Prostate gland (tissue), 2 donors: ENCODE results near the gene ALDH1B1. TPM values are rescaled to one million over a fixed set of nuclear protein-coding genes. Genes with fewer than 3 reads are reported as not detected.

ENCODE experiments used
- DNase-seq: peaks from one replicate; pipeline ENCODE4 v3.0.0-alpha.2; 2019; ENCODE audit warnings: low spot score
- H3K27ac ChIP-seq, 2 donors: fragments of 200-600 bp; sonication (generic); 2 replicates each; pipeline ENCODE4 v1.5.1; 2017 to 2019
- H3K27me3 ChIP-seq: fragments of 200-600 bp; sonication (generic); replicated peaks from 2 replicates; pipeline ENCODE4 v1.5.1; 2019; ENCODE audit not compliant: insufficient read depth
- H3K36me3 ChIP-seq, 2 donors: fragments of 200-600 bp; sonication (generic); 1 replicate in 1 of 2; 2 replicates in 1 of 2; pipeline versions ENCODE4 v1.5.1 to v1.8.1; 2017 to 2019
- H3K4me1 ChIP-seq: fragments of 200-600 bp; sonication (generic); replicated peaks from 2 replicates; pipeline ENCODE4 v1.5.1; 2019
- H3K4me3 ChIP-seq, 2 donors: fragments of 200-600 bp; sonication (generic); 2 replicates each; pipeline ENCODE4 v1.5.1; 2017 to 2019
- H3K9me3 ChIP-seq: fragments of 200-600 bp; sonication (generic); 2 replicates; pipeline ENCODE4 v1.5.1; 2017
- POLR2A ChIP-seq: fragments of 450-650 bp; IDR thresholded peaks from one replicate; pipeline ENCODE4 v1.6.1; 2016; ENCODE audit warnings: antibody characterized with exemption, mild to moderate bottlenecking
- POLR2AphosphoS5 ChIP-seq: sonication (generic); formaldehyde crosslinking; IDR thresholded peaks from one replicate; pipeline ENCODE4 v1.6.1; 2017; ENCODE audit warnings: antibody characterized with exemption
- WGBS: methylation state at CpG from one replicate; pipeline ENCODE4 v1.1.5; 2018; 5-methylcytosine and 5-hydroxymethylcytosine counted together
- intact Hi-C: fragments of 100-400 bp; cut with DNase I; formaldehyde crosslinking; loops from one replicate; pipeline ENCODE4 v1.14.2; 2022
- total RNA-seq, 2 donors: library from RNA; depleted of rRNA; stranded (reverse); fragments of >200 nt; gene quantifications; one replicate each; pipeline ENCODE4 v1.1.0, GENCODE V29; 2016
- TF ChIP-seq, protein P1 (sequence below), 4 experiments: fragments of 200-600 bp in 2 of 4; fragments of 450-650 bp in 2 of 4; sonication (generic) in 2 of 4; IDR thresholded peaks; 1 replicate in 3 of 4; 2 replicates in 1 of 4; pipeline ENCODE4 v1.5.1; 2016 to 2019; ENCODE audit warnings: antibody characterized with exemption in 4 of 4, mild to moderate bottlenecking in 2 of 4, moderate library complexity in 2 of 4

ALDH1B1 gene
- total RNA-seq, 2 donors from 2014 or later = 42.5 to 88.8 TPM

DNA sequence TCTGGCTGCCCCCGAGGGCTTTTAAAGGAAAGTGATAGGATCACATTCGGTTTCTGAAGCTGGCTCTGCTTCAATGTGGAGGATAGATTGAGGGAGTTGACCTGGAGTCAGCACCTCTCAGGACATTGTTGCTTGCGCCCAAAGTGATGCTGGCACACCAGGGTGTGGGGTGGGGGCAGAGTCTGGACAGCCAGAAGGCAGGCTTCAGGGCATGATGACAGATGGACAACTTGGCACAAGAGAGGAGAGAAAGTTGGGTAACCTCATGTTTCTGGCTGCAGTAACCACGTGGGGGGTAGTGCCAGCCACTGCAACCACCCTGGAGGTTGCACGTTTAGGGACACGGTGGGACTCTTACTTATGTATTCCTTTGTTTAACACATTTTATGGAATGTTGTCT is 9.5 kb downstream of the ALDH1B1 start:
- intact Hi-C loops = no loop called here

GRCh38 chr9:38404314-38404713 is 11.8 kb downstream of the ALDH1B1 start:
- Histone ChIP-seq H3K4me1 (no peaks in the 10 kb centered on the region), H3K27ac (no peak overlapping the region), H3K27me3 (no peaks in the 10 kb centered on the region), H3K9me3 (no peaks in the 10 kb centered on the region), H3K36me3 (no peaks in the 10 kb centered on the region), H3K4me3 (no peak overlapping the region)
- 57% methylated on average over 6 of the region's 6 CpGs for WGBS
- no peak for DNase-seq
- TF ChIP-seq POLR2A (no peak), POLR2AphosphoS5 (no peak)
- TF ChIP-seq, protein P1, sequence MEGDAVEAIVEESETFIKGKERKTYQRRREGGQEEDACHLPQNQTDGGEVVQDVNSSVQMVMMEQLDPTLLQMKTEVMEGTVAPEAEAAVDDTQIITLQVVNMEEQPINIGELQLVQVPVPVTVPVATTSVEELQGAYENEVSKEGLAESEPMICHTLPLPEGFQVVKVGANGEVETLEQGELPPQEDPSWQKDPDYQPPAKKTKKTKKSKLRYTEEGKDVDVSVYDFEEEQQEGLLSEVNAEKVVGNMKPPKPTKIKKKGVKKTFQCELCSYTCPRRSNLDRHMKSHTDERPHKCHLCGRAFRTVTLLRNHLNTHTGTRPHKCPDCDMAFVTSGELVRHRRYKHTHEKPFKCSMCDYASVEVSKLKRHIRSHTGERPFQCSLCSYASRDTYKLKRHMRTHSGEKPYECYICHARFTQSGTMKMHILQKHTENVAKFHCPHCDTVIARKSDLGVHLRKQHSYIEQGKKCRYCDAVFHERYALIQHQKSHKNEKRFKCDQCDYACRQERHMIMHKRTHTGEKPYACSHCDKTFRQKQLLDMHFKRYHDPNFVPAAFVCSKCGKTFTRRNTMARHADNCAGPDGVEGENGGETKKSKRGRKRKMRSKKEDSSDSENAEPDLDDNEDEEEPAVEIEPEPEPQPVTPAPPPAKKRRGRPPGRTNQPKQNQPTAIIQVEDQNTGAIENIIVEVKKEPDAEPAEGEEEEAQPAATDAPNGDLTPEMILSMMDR (IDR thresholded peaks at IDR 0.05) = no peak
- intact Hi-C loops = no loop called here

More for the DNA sequence above, 9.5 kb downstream of the ALDH1B1 start:
- Histone ChIP-seq H3K36me3 (no peaks in the 10 kb centered on the region), H3K27me3 (no peaks in the 10 kb centered on the region), H3K4me1 (no peaks in the 10 kb centered on the region), H3K4me3 (no peak overlapping the region), H3K27ac (no peak overlapping the region), H3K9me3 (no peaks in the 10 kb centered on the region)
- DNase-seq = no peak
- 82% methylated on average over 6 of the region's 6 CpGs for WGBS
- TF ChIP-seq POLR2AphosphoS5 (no peak), POLR2A (no peak)
- TF ChIP-seq, protein P1 (IDR thresholded peaks at IDR 0.05) = no peak

- H3K4me3 ChIP-seq = no peak overlapping the region
- H3K36me3 ChIP-seq = no peaks in the 10 kb centered on the region
- no peaks in the 10 kb centered on the region for H3K9me3 ChIP-seq
- no peak for DNase-seq
- 52% methylated on average over 3 of the region's 3 CpGs for WGBS
- H3K27ac ChIP-seq = no peak overlapping the region
- H3K4me1 ChIP-seq = no peaks in the 10 kb centered on the region
- TF ChIP-seq POLR2AphosphoS5 (no peak), POLR2A (no peak)
- TF ChIP-seq, protein P1 (IDR thresholded peaks at IDR 0.05) = no peak
- H3K27me3 ChIP-seq = no peaks in the 10 kb centered on the region
- intact Hi-C loops = no loop called here
These were observed 13.3 kb downstream of the ALDH1B1 start for GRCh38 chr9:38405785-38406184.

DNA sequence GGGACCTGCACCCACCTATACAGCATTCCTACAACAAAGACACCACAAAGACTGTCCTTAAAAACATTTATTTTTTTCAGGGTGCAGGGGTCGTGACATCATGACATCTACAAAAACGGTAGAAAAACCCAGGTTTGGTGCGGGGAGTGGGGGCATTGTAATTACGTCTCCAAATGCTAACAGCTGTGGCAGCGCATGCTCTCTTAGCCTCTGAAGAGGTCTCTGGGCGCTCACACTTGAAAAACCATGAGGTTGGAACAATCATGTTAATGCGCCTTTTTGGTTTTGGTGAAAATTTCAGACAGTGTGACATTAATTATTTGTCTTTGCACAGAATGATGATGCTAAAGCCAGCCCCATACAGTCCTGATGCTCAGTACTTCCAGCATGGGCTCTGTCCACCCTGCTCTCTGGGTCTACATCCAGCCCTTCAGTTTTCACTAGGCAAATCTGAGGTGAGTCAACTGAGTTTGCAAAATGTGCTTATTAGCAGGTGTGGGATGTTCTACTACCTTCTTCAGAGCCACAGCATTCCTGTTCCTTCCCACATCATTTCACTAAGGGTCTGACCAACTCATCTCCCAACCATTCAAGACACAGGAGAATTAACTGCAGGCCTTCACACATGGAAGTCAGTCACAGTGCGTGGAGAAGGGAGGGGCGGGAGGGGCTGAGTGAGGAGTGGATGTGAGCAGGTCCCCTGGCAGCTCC is 14.1 kb downstream of the ALDH1B1 start:
- DNase-seq = no peak
- no peaks in the 10 kb centered on the region for H3K36me3 ChIP-seq
- H3K4me3 ChIP-seq = no peak overlapping the region
- intact Hi-C loops = no loop called here
- H3K27me3 ChIP-seq = no peaks in the 10 kb centered on the region
- H3K4me1 ChIP-seq = no peaks in the 10 kb centered on the region
- 88% methylated on average over 9 of the region's 9 CpGs for WGBS
- TF ChIP-seq, protein P1 (IDR thresholded peaks at IDR 0.05) = no peak
- TF ChIP-seq POLR2AphosphoS5 (no peak), POLR2A (no peak)
- H3K27ac ChIP-seq = no peak overlapping the region
- H3K9me3 ChIP-seq = no peaks in the 10 kb centered on the region

DNA sequence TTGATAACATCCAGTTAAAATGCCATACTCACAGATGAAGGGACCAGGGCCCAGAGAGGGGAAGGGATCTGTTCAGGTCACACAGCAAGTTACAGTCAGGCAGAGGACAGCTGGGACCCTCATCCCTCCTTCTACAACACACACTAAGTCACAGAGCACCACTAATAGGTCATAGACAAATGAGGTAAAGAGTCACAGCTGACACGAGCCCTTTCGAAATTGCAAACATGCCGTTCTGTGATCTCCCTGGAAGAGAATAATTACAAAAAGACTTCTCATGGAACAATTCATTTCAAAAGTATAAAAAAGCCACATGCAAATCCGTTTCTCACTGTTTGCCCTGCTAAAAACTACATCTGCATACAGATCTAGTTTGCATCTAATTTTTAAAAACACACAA is 16.2 kb downstream of the ALDH1B1 start:
- H3K4me3 ChIP-seq = no peak overlapping the region
- no peaks in the 10 kb centered on the region for H3K9me3 ChIP-seq
- no peak for DNase-seq
- TF ChIP-seq POLR2A (no peak), POLR2AphosphoS5 (no peak)
- TF ChIP-seq, protein P1 (IDR thresholded peaks at IDR 0.05) = no peak
- no peak overlapping the region for H3K27ac ChIP-seq
- H3K27me3 ChIP-seq = no peaks in the 10 kb centered on the region
- H3K36me3 ChIP-seq = no peaks in the 10 kb centered on the region
- no peaks in the 10 kb centered on the region for H3K4me1 ChIP-seq
- 56% methylated on average over 4 of the region's 4 CpGs for WGBS
- intact Hi-C loops = no loop called here
